GM21717 (cell line): Measurements from ENCODE around the gene HYCC1.
"Not testable (repeated sequence)": the region's sequence is repeated elsewhere in the genome, so short reads cannot be mapped to it uniquely, and the experiment has no call there.

Experiments used
- ATAC-seq: cut with Tn5 transposase; IDR thresholded peaks from one replicate; pipeline ENCODE4 v1.9.1; 2021; ENCODE audit warnings: mild to moderate bottlenecking, moderate library complexity; ENCODE audit not compliant: unreplicated experiment

Gene HYCC1

DNA sequence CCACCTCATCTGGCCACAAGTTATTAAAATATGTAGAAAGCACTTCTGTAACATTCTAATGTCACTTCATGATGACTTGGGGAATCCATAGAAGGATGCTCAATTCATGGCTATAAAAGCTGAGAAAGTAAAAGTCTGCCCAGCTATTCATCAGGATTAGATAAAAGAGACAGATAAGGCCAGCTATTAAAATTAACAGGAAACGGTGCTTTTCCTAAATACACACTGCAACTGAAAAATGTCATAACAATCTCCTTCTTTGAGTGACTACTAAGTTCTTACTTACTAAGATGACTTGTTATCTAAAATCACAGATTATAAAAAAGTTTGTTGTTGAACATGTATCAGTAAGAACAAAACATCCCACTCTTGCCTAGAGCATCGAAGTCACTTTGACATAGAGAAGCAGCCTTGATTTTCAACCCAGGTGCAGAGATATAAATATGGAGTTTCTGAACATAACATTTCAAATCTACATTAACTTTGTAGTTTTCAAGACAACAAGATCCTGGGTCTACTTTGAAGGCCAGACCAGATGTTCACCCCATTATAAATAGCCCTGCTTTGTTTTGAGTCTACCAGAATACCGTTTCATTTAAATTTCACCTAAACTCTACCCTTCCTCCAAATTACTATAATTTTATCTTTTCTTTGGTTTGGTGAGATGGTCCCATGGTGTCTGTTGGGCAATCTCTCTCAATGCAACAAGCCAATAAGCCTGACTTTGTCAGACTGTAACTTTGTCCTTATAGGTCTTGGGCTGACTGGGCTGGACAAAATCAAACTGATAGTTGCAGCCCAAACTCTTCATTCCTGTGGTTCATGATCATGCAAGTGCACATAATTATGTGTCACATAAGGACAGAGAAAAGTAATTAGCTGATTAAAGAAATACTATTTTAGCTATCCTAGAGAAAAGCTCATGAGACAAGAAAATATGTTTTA lies 24.0 kb downstream of the HYCC1 start:
- no peak for ATAC-seq

DNA sequence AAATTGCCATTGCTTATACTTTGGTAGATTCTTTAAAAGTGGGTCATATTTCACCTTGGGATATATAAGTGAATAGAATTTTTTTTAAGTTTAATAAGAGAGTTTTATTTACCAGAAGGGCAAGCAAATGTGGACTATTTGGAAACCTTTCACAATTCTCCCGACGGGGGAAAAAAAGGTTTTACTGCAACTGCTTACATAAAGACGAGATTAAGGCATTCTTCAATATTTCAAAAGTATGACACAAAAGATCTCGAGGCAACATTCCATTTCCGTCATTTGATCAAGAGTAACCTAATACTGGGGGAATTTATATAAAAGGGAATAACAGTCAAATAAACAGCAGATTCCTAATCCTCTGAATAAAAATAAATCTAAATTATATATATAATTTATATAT lies 28.5 kb downstream of the HYCC1 start:
- ATAC-seq, result no peak

DNA sequence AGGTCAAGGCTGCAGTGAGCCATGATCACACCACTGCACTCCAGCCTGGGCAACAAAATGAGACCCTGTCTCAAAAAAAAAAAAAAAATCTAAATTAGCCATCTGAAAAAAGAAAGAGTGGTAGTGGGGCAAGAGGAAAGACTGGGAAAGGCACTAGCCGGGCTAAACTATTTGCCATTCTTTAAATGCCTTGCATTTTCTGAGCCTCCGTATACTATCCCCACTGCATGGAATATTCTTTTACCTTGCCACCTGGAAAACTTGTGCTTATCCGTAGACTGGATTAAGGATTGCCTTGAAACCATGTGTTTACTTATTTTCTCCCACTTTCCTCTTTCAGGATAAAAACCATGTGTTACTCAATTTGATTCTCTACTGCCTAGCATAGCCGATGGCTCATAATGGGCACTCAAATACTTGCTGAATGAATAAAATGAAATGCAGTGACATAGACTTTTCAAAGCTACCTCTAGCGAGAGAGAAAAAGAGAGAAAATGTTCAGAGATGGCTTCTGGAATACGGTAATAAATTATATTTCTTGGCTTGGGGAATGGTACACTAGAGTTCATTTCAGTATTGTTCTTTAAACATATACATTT lies 30.6 kb downstream of the HYCC1 start:
- ATAC-seq, result no peak

- no peak for ATAC-seq
Measured at GRCh38 chr7:22980422-22980821, 33.5 kb downstream of the HYCC1 start.

GRCh38 chr7:22979861-22980260 lies 34.1 kb downstream of the HYCC1 start:
- no peak for ATAC-seq

DNA sequence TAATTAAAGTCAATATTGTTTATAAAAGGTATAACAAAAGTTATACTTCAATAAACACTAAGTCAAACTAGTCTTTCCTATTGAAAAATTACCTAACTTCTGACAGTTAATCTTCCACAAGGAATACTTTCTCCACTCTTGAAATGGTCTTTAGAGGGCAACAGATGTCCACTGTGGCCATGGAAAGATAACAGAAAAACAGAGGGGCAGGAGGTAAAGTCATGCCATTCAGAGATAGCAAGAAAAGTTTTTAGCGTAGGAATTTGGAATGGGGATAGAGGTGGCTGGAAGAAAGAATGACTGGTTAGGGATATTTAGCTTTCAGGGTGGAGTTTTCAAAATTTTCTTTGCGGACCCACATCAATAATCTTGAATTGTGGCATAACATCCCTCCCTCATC lies 34.7 kb downstream of the HYCC1 start:
- no peak for ATAC-seq

DNA sequence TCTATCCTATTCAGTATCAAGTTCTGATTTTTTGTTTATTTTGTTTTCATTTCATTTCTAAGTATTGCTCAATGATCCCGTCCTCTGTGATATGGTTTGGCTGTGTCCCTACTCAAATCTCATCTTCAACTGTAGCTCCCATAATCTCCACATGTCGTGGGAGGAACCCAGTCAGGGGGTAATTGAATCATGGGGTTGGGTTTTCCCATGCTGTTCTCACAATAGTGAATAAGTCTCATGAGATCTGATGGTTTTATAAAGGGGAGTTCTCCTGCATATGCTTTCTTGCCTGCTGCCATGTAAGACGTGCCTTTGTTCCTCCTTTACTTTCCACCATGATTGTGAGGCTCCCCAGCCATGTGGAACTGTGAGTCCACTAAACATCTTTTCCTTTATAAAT lies 39.3 kb downstream of the HYCC1 start:
- ATAC-seq, result not testable (repeated sequence)

- ATAC-seq, result no peak
Measured at GRCh38 chr7:22972207-22972606, 41.7 kb downstream of the HYCC1 start.

- no peak for ATAC-seq
Measured at GRCh38 chr7:22969010-22969431, 44.9 kb downstream of the HYCC1 start.
